ENCODE results near the gene STIM1.
A peak's percentile ranks its signal among the peaks of the same experiment; 100 is the strongest.

GRCh38 chr11:3808861-3809623 is 46.4 kb upstream of the STIM1 start:
- TF ChIP-seq CTCF (conservative IDR thresholded peaks at IDR 0.05) (peak; percentile 60), EZH2 (IDR thresholded peaks at IDR 0.05; ENCODE audit: low read depth) (no peak)
